Fibroblast of villous mesenchyme (primary cell): ENCODE results near the gene COX4I1. TPM values are rescaled to one million over a fixed set of nuclear protein-coding genes. Genes with fewer than 3 reads are reported as not detected.
A peak's percentile ranks its signal among the peaks of the same experiment; 100 is the strongest.

Experiments
- DNase-seq: peaks from one replicate; pipeline ENCODE4 v3.0.0-alpha.2; 2010; ENCODE audit warnings: low read depth
- H3K4me3 ChIP-seq: 2 replicates; pipeline ENCODE4 v1.5.1; 2011; ENCODE audit warnings: low read depth, mild to moderate bottlenecking, low read length
- total RNA-seq: library from RNA; depleted of rRNA; stranded (reverse); fragments of >200 nt; gene quantifications from 2 replicates; pipeline ENCODE4 v1.2.3, GENCODE V29; 2012
- TF ChIP-seq, protein P1 (sequence below): IDR thresholded peaks from 2 replicates; pipeline ENCODE4 v1.5.1; 2012; ENCODE audit warnings: low read depth, mild to moderate bottlenecking, low read length; ENCODE audit not compliant: insufficient read depth

Gene COX4I1
- total RNA-seq, 1 donor = 258 TPM

- TF ChIP-seq, protein P1, sequence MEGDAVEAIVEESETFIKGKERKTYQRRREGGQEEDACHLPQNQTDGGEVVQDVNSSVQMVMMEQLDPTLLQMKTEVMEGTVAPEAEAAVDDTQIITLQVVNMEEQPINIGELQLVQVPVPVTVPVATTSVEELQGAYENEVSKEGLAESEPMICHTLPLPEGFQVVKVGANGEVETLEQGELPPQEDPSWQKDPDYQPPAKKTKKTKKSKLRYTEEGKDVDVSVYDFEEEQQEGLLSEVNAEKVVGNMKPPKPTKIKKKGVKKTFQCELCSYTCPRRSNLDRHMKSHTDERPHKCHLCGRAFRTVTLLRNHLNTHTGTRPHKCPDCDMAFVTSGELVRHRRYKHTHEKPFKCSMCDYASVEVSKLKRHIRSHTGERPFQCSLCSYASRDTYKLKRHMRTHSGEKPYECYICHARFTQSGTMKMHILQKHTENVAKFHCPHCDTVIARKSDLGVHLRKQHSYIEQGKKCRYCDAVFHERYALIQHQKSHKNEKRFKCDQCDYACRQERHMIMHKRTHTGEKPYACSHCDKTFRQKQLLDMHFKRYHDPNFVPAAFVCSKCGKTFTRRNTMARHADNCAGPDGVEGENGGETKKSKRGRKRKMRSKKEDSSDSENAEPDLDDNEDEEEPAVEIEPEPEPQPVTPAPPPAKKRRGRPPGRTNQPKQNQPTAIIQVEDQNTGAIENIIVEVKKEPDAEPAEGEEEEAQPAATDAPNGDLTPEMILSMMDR = no peak
- no peak for DNase-seq
- no peak overlapping the region for H3K4me3 ChIP-seq
Measured at GRCh38 chr16:85840395-85840794, 40.9 kb downstream of the COX4I1 start.

DNA sequence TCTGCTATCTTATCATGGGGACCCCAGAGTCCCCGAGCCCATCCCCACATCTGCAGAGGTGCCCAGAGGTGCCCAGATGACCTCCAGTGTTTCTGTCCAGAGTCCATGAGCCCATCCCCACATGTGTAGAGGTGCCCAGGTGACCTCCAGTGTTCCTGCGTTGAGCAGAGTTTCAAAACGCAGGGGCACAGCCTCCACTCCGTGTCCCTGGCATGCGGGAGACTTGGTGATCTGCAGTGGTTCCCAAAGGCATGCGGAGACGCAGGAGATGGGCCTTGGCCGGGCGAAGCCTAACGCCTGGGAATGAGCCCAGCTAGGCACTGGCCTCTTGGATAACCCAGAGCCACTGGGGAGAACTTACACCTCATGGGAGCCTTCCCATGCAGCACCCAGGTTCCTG lies 41.3 kb downstream of the COX4I1 start:
- TF ChIP-seq, protein P1 = no peak
- no peak overlapping the region for H3K4me3 ChIP-seq
- DNase-seq = no peak

DNA sequence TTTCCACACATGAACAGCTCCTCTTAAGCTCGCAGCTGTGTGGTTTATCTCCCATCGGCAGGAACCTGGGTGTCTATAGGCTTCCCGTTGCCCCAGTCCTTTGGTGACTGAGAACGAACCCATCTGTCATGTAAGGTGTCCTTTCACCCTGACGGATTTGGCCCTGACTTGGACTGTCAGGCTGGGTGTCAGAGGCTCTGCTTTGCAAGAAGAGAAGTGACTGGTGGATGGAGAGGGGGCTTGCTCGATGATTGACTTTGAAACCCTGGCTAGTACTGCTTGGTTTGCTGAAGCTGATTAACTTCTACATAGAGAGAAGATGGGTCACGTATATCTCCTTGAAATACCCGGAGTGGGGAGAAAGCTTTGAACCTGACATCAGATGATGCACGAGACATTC lies 42.9 kb downstream of the COX4I1 start:
- TF ChIP-seq, protein P1 = no peak
- no peak overlapping the region for H3K4me3 ChIP-seq
- no peak for DNase-seq

DNA sequence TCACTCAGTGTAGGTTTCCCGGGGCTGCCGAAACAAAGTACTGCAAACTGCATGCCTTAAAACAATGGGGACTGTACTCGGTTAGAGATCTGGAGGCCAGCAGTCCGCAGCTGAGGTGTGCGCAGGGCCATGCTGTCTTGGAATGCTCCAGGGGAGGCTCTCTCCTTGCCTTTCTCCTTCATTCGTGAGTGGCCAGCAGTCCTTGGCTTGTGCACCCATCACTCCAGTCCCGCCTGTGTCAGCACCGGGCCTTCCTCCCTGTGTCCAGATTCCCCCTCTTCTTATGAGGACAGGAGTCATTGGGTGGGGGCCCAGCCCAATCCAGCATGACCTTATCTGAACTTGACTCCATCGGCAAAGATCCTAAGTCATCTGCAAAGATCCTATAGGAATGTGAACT lies 43.4 kb downstream of the COX4I1 start:
- no peak for DNase-seq

GRCh38 chr16:85843471-85844168 lies 44.1 kb downstream of the COX4I1 start:
- no peak overlapping the region for H3K4me3 ChIP-seq
- TF ChIP-seq, protein P1 = no peak

More for the DNA sequence above, 43.4 kb downstream of the COX4I1 start:
- TF ChIP-seq, protein P1 = no peak
- no peak overlapping the region for H3K4me3 ChIP-seq

GRCh38 chr16:85844169-85844481 lies 44.6 kb downstream of the COX4I1 start:
- TF ChIP-seq, protein P1 = no peak
- no peak for DNase-seq
- H3K4me3 ChIP-seq = no peak overlapping the region

More at GRCh38 chr16:85843471-85844168, 44.1 kb downstream of the COX4I1 start:
- DNase-seq = no peak

GRCh38 chr16:85844786-85845185 lies 45.3 kb downstream of the COX4I1 start:
- DNase-seq = peak; percentile 85
- H3K4me3 ChIP-seq = no peak overlapping the region
- TF ChIP-seq, protein P1 = no peak
